Kasumi-1 (cell line): ENCODE data around the gene GBX1.
A peak's percentile ranks its signal among the peaks of the same experiment; 100 is the strongest.

Experiments used
- DNase-seq, 2 experiments: peaks; one replicate each; lab custom pipeline; 2025; lab: John Stamatoyannopoulos, UW

Gene GBX1

DNA sequence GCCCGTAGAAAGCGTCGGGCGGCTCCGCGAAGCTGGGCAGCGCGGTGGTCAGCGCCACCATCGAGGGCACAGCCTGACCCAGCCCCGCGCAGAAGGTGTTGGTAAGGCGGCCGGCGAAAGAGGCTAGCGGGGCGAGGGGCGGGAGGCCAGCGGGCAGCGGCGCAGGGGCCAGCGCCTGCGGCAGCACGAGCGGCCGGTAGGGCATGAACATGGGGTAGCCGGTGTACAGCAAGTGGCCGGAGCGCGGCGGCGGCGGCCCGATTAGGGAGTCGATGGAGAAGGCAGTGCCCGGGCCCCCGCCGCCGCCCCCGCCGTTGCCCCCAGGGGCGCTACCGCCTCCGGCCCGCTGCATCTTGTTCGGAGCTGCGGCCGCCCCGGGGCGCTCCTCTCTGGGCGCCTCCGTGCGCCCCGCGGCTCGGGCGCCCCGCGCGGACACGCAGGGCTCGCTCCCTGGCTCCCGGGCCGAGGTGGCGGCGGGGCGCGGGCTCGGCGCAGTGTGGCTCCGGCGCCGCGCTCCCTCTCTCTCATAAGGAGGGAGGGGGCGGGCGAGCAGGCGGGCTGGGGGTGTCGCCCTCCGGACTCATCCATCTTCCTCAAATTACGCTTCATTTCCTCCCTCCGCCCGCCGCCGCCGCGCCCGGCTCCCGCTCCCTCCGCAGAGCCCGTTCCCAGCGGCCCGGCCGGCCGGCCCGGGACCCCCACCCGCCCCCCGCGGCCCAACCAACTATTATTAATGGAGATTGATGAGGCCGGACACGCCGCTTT, at the start of gene GBX1:
Gene GBX1, minus strand, starts transcription at position 498 of the 765 bp plus-strand sequence. Its CDS starts 146 bp downstream, at position 352.
- peak; percentile 2 to 14 for DNase-seq

- DNase-seq = no peak
Measured at GRCh38 chr7:151215396-151215795, 47.9 kb upstream of the GBX1 start.

GRCh38 chr7:151213826-151214225, 46.3 kb upstream of the GBX1 start:
- no peak for DNase-seq

GRCh38 chr7:151212626-151213025, 45.1 kb upstream of the GBX1 start:
- DNase-seq = no peak

GRCh38 chr7:151211155-151211772, 43.8 kb upstream of the GBX1 start:
- DNase-seq = no peak

- no peak for DNase-seq
Measured at GRCh38 chr7:151210087-151210854, 42.8 kb upstream of the GBX1 start, which contains the start of gene H2BK1. TSS of gene H2BK1 (minus strand) at chr7:151210488. CDS start at chr7:151210318, 170 bp downstream.

- no peak for DNase-seq
Measured at GRCh38 chr7:151209588-151209987, 42.1 kb upstream of the GBX1 start.

DNA sequence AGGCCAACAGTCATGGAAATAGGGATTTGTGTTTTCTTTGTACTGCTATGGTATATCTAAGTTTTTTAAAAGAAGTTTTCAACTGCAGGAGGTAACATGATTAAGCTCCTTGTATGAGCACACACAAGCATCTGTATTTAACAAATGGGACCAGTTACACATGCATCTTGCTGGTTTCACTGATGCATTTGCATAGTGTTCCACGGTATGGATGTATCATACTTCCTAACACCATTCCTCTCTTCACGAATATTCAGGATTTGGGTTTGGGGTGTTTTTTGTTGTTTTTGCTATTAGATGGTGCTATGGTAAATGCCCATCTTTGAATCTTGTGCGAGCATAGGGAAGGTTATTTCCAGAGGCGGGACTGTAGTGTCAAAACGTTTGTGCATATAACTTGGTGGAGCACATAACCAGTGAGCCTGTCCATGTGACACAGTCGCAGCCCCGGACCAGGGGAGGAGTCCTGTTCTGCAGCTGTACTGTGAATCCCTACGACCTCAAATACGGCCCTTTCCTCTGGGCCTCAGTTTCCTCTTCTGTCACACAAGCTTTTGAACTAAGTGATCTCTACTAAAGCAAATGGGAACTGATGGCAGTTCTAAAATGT, 40.9 kb upstream of the GBX1 start:
- DNase-seq = no peak

GRCh38 chr7:151207804-151208203, 40.3 kb upstream of the GBX1 start:
- DNase-seq = no peak

- no peak for DNase-seq
Measured at GRCh38 chr7:151207315-151207714, 39.8 kb upstream of the GBX1 start.

GRCh38 chr7:151206914-151207313, 39.4 kb upstream of the GBX1 start:
- no peak for DNase-seq

GRCh38 chr7:151205730-151206129, 38.2 kb upstream of the GBX1 start:
- no peak for DNase-seq

DNA sequence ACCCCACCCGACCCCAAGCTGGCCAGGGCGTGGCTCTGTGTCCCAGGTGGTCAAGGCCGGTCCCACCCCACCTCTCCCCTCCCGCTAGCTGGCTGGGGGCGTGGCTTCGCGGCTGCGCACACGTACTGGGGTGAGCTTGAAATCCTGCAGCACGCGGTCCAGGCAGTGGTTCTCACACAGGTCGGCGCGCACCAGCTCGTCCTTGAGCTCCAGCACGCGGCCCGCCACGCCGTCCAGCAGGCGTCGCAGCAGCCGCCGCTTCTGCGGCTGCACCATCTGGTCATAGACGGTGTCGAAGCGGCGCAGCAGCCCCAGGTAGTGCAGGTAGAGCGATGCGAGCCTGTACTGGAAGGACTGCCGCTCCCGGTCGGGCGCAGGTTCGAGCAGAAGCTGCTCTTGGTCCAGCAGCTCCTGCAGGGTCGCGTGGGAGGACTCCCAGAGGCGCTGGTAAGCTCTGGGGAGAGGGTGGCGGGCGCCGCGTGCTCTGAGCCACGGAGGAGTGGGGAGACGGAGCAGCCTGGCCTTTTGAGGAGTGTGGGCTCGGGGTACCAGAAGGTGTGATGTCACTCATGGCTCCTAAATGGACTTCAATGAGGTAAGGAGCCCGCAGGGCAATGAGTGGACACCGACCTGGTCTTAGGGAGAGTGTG, 37.0 kb upstream of the GBX1 start:
- DNase-seq = no peak

GRCh38 chr7:151202836-151203235, 35.3 kb upstream of the GBX1 start:
- DNase-seq = no peak

DNA sequence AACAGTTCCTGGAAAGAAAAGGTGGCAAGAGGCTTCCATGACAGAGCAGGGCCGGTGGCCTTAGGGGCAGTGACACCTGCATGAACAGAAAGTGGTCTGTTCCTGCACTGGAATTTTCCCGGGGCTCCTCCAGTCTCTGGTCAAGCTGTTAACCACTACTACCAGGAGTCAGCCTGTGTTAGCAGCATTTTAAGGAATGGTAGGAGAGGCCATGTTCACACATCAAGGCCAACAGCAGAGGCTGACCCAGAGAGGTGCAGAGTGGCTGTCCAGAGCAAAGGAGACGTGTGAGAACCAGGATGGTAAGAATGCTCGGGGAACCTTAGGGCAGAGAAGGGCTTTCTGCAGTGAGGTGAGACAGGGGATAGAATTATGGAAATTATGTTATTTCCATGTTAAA, 34.3 kb upstream of the GBX1 start:
- no peak for DNase-seq

DNA sequence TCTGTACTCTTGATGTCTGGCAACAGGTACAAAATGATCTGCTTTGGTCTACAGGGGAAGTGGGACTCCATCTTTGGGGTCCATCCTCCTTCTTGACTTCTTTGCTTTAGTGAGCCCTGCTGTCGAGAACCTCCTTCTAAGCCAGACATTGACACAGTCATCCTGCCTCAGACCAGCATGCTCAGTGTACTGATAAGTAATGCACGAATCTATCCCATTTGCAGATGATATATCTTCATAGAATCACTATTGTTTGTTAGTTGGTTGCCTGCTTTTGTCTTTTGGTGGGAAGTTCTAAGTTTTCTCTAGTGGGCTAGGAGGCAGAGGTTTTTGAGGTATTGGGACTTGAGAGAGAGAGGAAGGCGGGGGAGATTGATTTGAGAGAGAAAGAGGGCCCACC, 33.9 kb upstream of the GBX1 start:
- DNase-seq = no peak

GRCh38 chr7:151198945-151199848, 31.7 kb upstream of the GBX1 start:
- no peak for DNase-seq

GRCh38 chr7:151197932-151198331, 30.4 kb upstream of the GBX1 start:
- no peak for DNase-seq

DNA sequence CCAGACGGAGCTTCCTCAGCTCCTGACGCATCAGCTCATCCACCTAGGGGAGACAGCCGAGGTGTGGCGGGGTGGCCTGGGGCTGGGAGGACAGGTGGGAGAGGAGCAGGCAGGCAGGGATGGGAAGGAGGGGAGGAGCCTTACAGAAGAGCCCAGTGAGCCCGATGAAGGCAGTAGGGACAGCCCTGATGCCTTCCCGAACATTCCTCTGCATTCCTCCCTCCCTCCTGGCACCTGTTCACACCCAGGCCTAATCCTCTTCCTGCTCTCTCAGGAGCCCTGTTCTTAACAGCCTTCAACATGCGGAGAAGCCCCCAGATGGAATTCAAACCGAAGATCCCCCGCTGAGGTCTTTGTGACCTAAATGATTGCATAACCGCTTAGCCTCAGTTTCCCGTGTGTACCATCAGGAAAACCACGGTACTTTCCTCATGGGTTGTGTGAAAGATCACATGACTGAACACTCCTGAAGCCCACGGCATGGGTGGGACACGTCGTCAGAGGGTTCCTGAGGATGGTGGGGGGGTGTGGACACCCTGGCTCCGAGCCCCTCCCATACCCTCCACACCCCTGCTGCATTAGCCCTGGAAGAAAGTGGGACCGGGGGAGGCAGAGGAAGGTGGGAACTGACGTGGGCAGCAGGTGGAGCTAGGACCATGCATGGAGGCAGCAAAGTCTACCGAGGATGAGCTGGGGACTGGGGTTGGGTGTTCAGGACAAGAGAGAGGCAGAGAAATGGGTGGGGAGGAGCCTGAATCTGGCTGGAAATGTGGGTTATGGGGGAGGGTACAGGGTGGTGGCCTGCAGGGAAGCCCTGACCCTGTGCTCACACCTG, 28.3 kb upstream of the GBX1 start:
- DNase-seq = no peak

GRCh38 chr7:151194188-151194587, 26.7 kb upstream of the GBX1 start:
- no peak for DNase-seq
